GM12875 (cell line): ENCODE data around the gene TNFRSF12A.

Source experiments
- H3K4me3 ChIP-seq: one replicate; pipeline ENCODE4 v1.5.1; 2011; ENCODE audit warnings: low read depth, low read length, control low read depth
- TF ChIP-seq, protein P1 (sequence below): IDR thresholded peaks from 2 replicates; pipeline ENCODE4 v1.5.1; 2011; ENCODE audit warnings: low read depth, mild to moderate bottlenecking, control low read depth, inconsistent platforms, low read length, moderate library complexity, borderline replicate concordance; ENCODE audit not compliant: insufficient read depth

The TNFRSF12A gene

GRCh38 chr16:2980227-2981176 lies 39.7 kb upstream of the TNFRSF12A start, which contains the start of gene PKMYT1:
Gene PKMYT1, minus strand, starts transcription at chr16:2980446. Its CDS starts 789 bp downstream, at chr16:2979657.
- TF ChIP-seq, protein P1, sequence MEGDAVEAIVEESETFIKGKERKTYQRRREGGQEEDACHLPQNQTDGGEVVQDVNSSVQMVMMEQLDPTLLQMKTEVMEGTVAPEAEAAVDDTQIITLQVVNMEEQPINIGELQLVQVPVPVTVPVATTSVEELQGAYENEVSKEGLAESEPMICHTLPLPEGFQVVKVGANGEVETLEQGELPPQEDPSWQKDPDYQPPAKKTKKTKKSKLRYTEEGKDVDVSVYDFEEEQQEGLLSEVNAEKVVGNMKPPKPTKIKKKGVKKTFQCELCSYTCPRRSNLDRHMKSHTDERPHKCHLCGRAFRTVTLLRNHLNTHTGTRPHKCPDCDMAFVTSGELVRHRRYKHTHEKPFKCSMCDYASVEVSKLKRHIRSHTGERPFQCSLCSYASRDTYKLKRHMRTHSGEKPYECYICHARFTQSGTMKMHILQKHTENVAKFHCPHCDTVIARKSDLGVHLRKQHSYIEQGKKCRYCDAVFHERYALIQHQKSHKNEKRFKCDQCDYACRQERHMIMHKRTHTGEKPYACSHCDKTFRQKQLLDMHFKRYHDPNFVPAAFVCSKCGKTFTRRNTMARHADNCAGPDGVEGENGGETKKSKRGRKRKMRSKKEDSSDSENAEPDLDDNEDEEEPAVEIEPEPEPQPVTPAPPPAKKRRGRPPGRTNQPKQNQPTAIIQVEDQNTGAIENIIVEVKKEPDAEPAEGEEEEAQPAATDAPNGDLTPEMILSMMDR: no peak
- peak within 1 kb of the TSS; percentile 93 for H3K4me3 ChIP-seq

DNA sequence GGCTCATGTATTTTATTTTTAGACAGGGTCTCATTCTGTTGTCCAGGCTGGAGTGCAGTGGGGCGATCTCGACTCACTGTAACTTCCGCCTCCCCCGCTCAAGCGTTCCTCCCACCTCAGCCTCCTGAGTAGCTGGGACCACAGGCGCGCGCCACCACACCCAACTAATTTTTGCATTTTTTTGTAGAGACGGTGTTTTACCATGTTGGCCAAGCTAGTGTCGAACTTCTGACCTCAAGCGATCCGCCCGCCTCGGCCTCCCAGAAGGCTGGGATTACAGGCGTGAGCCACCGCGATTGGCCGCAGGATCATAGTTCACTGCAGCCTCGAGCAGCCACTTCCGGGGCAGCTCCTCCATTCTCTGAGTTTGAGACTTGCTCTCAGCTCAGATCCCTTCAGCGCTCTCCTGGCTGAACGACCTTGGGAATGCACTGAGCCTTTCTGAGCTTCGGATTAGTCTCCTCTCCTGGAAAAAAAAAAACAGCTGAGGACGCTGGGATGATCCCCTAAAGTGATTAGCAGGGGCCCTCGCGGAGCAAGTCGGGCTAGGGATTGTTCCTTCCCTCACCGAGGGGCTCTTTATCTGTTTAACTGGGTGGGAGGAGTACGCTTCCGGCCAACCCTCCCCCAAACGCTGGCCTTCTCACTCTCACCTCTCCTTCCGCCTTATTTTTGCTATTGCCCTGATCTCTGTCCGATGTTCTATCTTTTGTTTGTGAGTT lies 38.8 kb upstream of the TNFRSF12A start:
- TF ChIP-seq, protein P1: no peak
- peak overlapping the region; percentile 93 for H3K4me3 ChIP-seq

- no peak overlapping the region for H3K4me3 ChIP-seq
Measured at GRCh38 chr16:2981899-2982250, 38.3 kb upstream of the TNFRSF12A start.

GRCh38 chr16:2982402-2982801 lies 37.8 kb upstream of the TNFRSF12A start:
- H3K4me3 ChIP-seq: no peak overlapping the region
- TF ChIP-seq, protein P1: no peak

More at GRCh38 chr16:2981899-2982250, 38.3 kb upstream of the TNFRSF12A start:
- TF ChIP-seq, protein P1: no peak

GRCh38 chr16:2983706-2984136 lies 36.4 kb upstream of the TNFRSF12A start:
- TF ChIP-seq, protein P1: peak; percentile 96
- H3K4me3 ChIP-seq: peak overlapping the region; percentile 38

- no peak overlapping the region for H3K4me3 ChIP-seq
- TF ChIP-seq, protein P1: no peak
Measured at GRCh38 chr16:2985462-2985861, 34.7 kb upstream of the TNFRSF12A start.

DNA sequence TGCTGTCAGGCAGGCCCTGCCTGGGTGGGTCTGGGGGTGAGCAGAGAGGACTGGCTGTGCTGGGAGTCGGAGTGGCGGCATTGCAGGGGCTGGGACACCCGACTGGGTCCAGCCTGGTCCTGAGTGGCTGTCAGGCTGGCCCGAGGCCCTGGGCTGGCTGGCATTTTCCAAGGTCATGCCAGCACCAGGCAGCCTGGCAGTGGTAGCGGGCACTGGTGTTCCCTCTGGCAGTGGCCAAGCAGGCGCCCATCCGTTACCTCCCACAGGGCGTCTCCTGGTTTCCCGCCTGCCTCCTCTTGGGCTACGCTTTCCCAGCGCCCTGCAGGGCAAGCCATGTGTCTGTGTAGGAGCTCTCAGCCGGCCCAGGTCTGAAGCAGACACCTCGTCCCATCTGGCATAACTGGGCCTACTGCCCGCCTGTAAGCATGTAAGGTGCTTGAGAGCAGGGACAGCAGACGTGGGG lies 34.2 kb upstream of the TNFRSF12A start:
- no peak overlapping the region for H3K4me3 ChIP-seq

More for the DNA sequence above, 34.2 kb upstream of the TNFRSF12A start:
- TF ChIP-seq, protein P1: no peak
